SK-N-SH (cell line): ENCODE data around the gene FCRL5. TPM values are rescaled to one million over a fixed set of nuclear protein-coding genes. Genes with fewer than 3 reads are reported as not detected.

Experiments used
- CTCF ChIA-PET: fragments of 300-600, 350-600 bp; formaldehyde crosslinking; extraction: SDS; loops from one replicate; lab custom pipeline; 2021; lab: Yijun Ruan, JAX
- POLR2A ChIA-PET: fragments of 350-600 bp; sonication (Branson Sonifier 250); formaldehyde crosslinking; extraction: SDS; loops from one replicate; lab custom pipeline; 2020; ENCODE audit warnings: antibody characterized with exemption, inconsistent platforms; lab: Yijun Ruan, JAX
- DNase-seq: peaks from one replicate; pipeline ENCODE4 v3.0.0; 2012
- H2AFZ ChIP-seq: fragments of 200-600 bp; sonication (generic); 2 replicates; pipeline ENCODE4 v1.8.1; 2016; ENCODE audit warnings: antibody characterized with exemption, mild to moderate bottlenecking, low read depth
- H3F3A ChIP-seq: fragments of 200-600 bp; sonication (generic); replicated peaks from 2 replicates; pipeline ENCODE3; 2016; ENCODE audit warnings: antibody characterized with exemption, mild to moderate bottlenecking; ENCODE audit not compliant: insufficient read depth
- H3K27ac ChIP-seq, 2 experiments: fragments of 200-500 bp in 1 of 2; fragments of 200-600 bp in 1 of 2; sonication (Bioruptor generic) in 1 of 2; sonication (generic), shearing (Covaris generic) in 1 of 2; 2 replicates each; pipeline versions ENCODE4 v1.5.1 to v1.6.1; 2014 to 2016; ENCODE audit warnings: low read depth in 2 of 2, inconsistent platforms in 1 of 2, low read length in 1 of 2, mild to moderate bottlenecking in 1 of 2, mixed read lengths in 1 of 2
- H3K27me3 ChIP-seq: fragments of 200-600 bp; sonication (generic), shearing (Covaris generic); 2 replicates; pipeline ENCODE4 v1.6.1; 2016; ENCODE audit warnings: mixed run types; ENCODE audit not compliant: insufficient read depth
- H3K36me3 ChIP-seq, 2 experiments: fragments of 200-500 bp in 1 of 2; fragments of 200-600 bp in 1 of 2; sonication (Bioruptor generic) in 1 of 2; sonication (generic) in 1 of 2; replicated peaks in 1 of 2; 2 replicates each; pipeline versions ENCODE3 to v1.5.1; 2014 to 2016; ENCODE audit warnings: low read length in 1 of 2, mild to moderate bottlenecking in 1 of 2; ENCODE audit not compliant: insufficient read depth in 2 of 2, control insufficient read depth in 1 of 2
- H3K4me1 ChIP-seq, 2 experiments: fragments of 200-500 bp in 1 of 2; fragments of 200-600 bp in 1 of 2; sonication (Bioruptor generic) in 1 of 2; sonication (generic), shearing (Covaris generic) in 1 of 2; 2 replicates each; pipeline versions ENCODE4 v1.5.1 to v1.6.1; 2014 to 2016; ENCODE audit warnings: low read depth in 1 of 2, low read length in 1 of 2, mixed run types in 1 of 2; ENCODE audit not compliant: insufficient read depth in 2 of 2, control insufficient read depth in 1 of 2
- H3K4me2 ChIP-seq: fragments of 200-600 bp; sonication (generic), shearing (Covaris generic); 2 replicates; pipeline ENCODE4 v1.6.1; 2017; ENCODE audit warnings: mixed run types
- H3K4me3 ChIP-seq, 2 experiments: fragments of 200-500 bp in 1 of 2; fragments of 200-600 bp in 1 of 2; sonication (Bioruptor generic) in 1 of 2; sonication (generic), shearing (Covaris generic) in 1 of 2; 2 replicates each; pipeline versions ENCODE4 v1.5.1 to v1.8.1; 2014 to 2016; ENCODE audit warnings: low read depth in 2 of 2, inconsistent platforms in 1 of 2, low read length in 1 of 2, mild to moderate bottlenecking in 1 of 2, mixed read lengths in 1 of 2, moderate library complexity in 1 of 2
- H3K79me2 ChIP-seq: fragments of 200-600 bp; sonication (generic); 2 replicates; pipeline ENCODE4 v1.8.1; 2017; ENCODE audit warnings: mild to moderate bottlenecking; ENCODE audit not compliant: insufficient read depth
- H3K9ac ChIP-seq: fragments of 200-600 bp; sonication (generic); 2 replicates; pipeline ENCODE4 v1.6.1; 2017; ENCODE audit warnings: mixed run types
- H3K9me2 ChIP-seq: fragments of 200-600 bp; sonication (generic); 2 replicates; pipeline ENCODE4 v1.6.1; 2017; ENCODE audit warnings: mixed run types
- H3K9me3 ChIP-seq: fragments of 200-600 bp; sonication (generic); 2 replicates; pipeline ENCODE4 v1.6.1; 2017; ENCODE audit warnings: mixed run types, mild to moderate bottlenecking, moderate library complexity
- H4K20me1 ChIP-seq: fragments of 200-600 bp; sonication (generic); 2 replicates; pipeline ENCODE4 v1.6.1; 2017; ENCODE audit warnings: mild to moderate bottlenecking, mixed run types; ENCODE audit not compliant: insufficient read depth
- CHD2 ChIP-seq: fragments of 150-350 bp; IDR thresholded peaks from 2 replicates; pipeline ENCODE4 v1.6.1; 2018; ENCODE audit warnings: low read length; ENCODE audit not compliant: partially characterized antibody
- FOSL2 ChIP-seq: IDR thresholded peaks from 2 replicates; pipeline ENCODE4 v1.4.0; 2012; ENCODE audit warnings: low read depth, mild to moderate bottlenecking, moderate library complexity, borderline replicate concordance
- FOXJ3 ChIP-seq: sonication (generic); formaldehyde crosslinking; IDR thresholded peaks from 2 replicates; pipeline ENCODE4 v1.5.1; 2020; ENCODE audit warnings: mild to moderate bottlenecking, missing genetic modification reagents
- GABPA ChIP-seq: IDR thresholded peaks from 2 replicates; pipeline ENCODE4 v1.4.0; 2012; ENCODE audit warnings: low read depth, mild to moderate bottlenecking
- GATA2 ChIP-seq: sonication (generic); formaldehyde crosslinking; IDR thresholded peaks from 2 replicates; pipeline ENCODE4 v1.5.0; 2020; ENCODE audit warnings: mild to moderate bottlenecking, missing genetic modification reagents
- JUND ChIP-seq: IDR thresholded peaks from 2 replicates; pipeline ENCODE4 v1.4.0; 2012
- MEF2A ChIP-seq: IDR thresholded peaks from 2 replicates; pipeline ENCODE4 v1.4.0; 2012; ENCODE audit warnings: low read depth, borderline replicate concordance
- MXI1 ChIP-seq: IDR thresholded peaks from 2 replicates; pipeline ENCODE4 v1.6.1; 2012; ENCODE audit warnings: mild to moderate bottlenecking, low read depth, low read length, improper control_type of control experiment
- POLR2AphosphoS5 ChIP-seq: IDR thresholded peaks from 2 replicates; pipeline ENCODE4 v1.6.1; 2012; ENCODE audit warnings: low read depth, low read length
- RAD21 ChIP-seq: IDR thresholded peaks from 2 replicates; pipeline ENCODE4 v1.6.1; 2012; ENCODE audit warnings: mild to moderate bottlenecking, low read length
- RCOR1 ChIP-seq: fragments of 150-350 bp; IDR thresholded peaks from 2 replicates; pipeline ENCODE4 v1.6.1; 2017; ENCODE audit warnings: antibody characterized with exemption, low read length
- REST ChIP-seq: IDR thresholded peaks from 2 replicates; pipeline ENCODE4 v1.6.1; 2012; ENCODE audit warnings: mild to moderate bottlenecking, low read depth, low read length, moderate library complexity
- RFX5 ChIP-seq: IDR thresholded peaks from 2 replicates; pipeline ENCODE4 v1.6.1; 2012; ENCODE audit warnings: mild to moderate bottlenecking, improper control_type of control experiment, low read length
- RXRA ChIP-seq: IDR thresholded peaks from 2 replicates; pipeline ENCODE4 v1.4.0; 2012; ENCODE audit warnings: low read depth, mild to moderate bottlenecking, borderline replicate concordance
- SIN3A ChIP-seq: IDR thresholded peaks from 2 replicates; pipeline ENCODE4 v1.6.1; 2012; ENCODE audit warnings: low read depth, mild to moderate bottlenecking, low read length, moderate library complexity, borderline replicate concordance
- SMC3 ChIP-seq: IDR thresholded peaks from 2 replicates; pipeline ENCODE4 v1.6.1; 2012; ENCODE audit warnings: low read depth, low read length, improper control_type of control experiment
- TAF1 ChIP-seq: IDR thresholded peaks from 2 replicates; pipeline ENCODE4 v1.6.1; 2012; ENCODE audit warnings: low read depth, mild to moderate bottlenecking, low read length, moderate library complexity, borderline replicate concordance
- TCF12 ChIP-seq: IDR thresholded peaks from 2 replicates; pipeline ENCODE4 v1.4.0; 2012
- TEAD4 ChIP-seq: IDR thresholded peaks from 2 replicates; pipeline ENCODE4 v1.4.0; 2012; ENCODE audit warnings: mild to moderate bottlenecking, borderline replicate concordance; ENCODE audit not compliant: insufficient read depth
- USF1 ChIP-seq: IDR thresholded peaks from 2 replicates; pipeline ENCODE4 v1.4.0; 2012; ENCODE audit warnings: low read depth, borderline replicate concordance
- YY1 ChIP-seq: IDR thresholded peaks from 2 replicates; pipeline ENCODE4 v1.4.0; 2012; ENCODE audit warnings: low read depth, mild to moderate bottlenecking
- ZBTB33 ChIP-seq: IDR thresholded peaks from 2 replicates; pipeline ENCODE4 v1.4.0; 2012; ENCODE audit warnings: low read depth, borderline replicate concordance
- WGBS: methylation state at CpG from one replicate; pipeline ENCODE4 v1.1.6; 2017; ENCODE audit warnings: low lambda C conversion rate; 5-methylcytosine and 5-hydroxymethylcytosine counted together
- polyA plus RNA-seq, 3 experiments: library from polyadenylated mRNA; depleted of rRNA; stranded (reverse); fragments of >200 nt; gene quantifications; 2 replicates each; pipeline ENCODE4 v1.2.3, GENCODE V29; 2012
- TF ChIP-seq, protein P1 (sequence below): fragments of 200-600 bp; sonication (generic); IDR thresholded peaks from 2 replicates; pipeline ENCODE4 v1.6.1; 2017; ENCODE audit warnings: antibody characterized with exemption, mild to moderate bottlenecking, moderate library complexity
- TF ChIP-seq, protein P2 (sequence below): IDR thresholded peaks from 2 replicates; pipeline ENCODE4 v1.4.0; 2012; ENCODE audit warnings: low read depth

FCRL5 gene
- polyA plus RNA-seq, 1 of the 3 experiments (the other 2 are of a cell fraction): not detected

DNA sequence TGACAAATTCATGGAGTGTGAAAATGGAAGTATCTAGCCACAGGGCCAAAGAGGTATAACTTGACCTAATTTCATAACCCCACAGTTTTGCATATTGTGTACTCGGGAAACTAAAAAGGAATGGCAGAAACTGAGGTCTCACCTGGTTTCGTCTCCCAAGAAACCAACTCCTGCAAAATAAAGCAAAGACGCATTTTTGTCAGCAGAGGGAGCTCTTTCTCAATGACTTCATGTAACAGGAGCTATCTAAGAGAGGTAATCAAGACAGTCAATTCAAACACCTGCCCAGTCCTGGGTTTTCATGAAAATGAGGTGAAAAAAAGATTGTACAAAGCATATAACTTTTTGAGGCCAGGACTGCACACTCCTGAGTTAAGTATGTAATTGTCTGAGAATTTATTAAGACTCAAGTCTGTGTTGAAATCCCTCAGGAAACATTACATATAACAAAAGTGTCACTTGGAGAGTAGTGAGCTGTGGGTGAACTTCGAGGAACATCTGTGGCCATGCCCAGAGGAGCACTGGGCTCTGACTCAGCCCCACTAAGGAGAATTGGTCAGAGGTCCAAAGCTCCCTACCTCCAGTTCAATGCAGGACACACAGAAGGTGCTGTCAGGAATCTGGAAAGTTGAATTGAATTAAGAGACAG is 28.0 kb upstream of the FCRL5 start (continued):
- TF ChIP-seq MEF2A (no peak), RFX5 (no peak), RAD21 (peak; percentile 52), USF1 (no peak), SIN3A (no peak), FOXJ3 (CRISPR knock-in tag) (no peak), RXRA (no peak), TCF12 (no peak), GATA2 (CRISPR knock-in tag) (no peak), YY1 (no peak), TAF1 (no peak), GABPA (no peak), REST (no peak), FOSL2 (no peak), RCOR1 (no peak), JUND (no peak)
- TF ChIP-seq, protein P1, sequence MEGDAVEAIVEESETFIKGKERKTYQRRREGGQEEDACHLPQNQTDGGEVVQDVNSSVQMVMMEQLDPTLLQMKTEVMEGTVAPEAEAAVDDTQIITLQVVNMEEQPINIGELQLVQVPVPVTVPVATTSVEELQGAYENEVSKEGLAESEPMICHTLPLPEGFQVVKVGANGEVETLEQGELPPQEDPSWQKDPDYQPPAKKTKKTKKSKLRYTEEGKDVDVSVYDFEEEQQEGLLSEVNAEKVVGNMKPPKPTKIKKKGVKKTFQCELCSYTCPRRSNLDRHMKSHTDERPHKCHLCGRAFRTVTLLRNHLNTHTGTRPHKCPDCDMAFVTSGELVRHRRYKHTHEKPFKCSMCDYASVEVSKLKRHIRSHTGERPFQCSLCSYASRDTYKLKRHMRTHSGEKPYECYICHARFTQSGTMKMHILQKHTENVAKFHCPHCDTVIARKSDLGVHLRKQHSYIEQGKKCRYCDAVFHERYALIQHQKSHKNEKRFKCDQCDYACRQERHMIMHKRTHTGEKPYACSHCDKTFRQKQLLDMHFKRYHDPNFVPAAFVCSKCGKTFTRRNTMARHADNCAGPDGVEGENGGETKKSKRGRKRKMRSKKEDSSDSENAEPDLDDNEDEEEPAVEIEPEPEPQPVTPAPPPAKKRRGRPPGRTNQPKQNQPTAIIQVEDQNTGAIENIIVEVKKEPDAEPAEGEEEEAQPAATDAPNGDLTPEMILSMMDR: peak; percentile 81

DNA sequence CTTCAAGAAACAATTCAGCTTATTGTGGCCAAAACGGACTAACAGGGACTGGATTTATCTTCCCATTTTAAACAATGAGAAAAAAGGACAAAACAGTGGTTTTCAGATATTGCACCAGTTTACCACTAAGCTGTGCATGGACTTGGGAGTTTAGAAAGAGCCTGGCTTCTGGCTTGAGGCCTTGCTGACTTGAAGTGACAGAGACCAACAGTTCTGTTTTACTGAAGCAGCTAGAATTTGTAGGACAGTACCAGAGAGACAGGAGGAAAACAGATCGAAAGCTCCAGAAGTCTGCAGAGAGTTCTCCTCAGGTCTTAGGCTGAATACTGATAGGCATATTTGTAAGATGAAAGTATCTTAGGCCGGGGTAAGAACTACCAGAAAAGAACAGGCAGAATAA is 25.1 kb upstream of the FCRL5 start:
- H3K27me3 ChIP-seq: peaks cover 6% of the 10 kb centered on the region; the same call in 1 of the 2 replicates
- 2% methylated on average over 3 of the region's 3 CpGs for WGBS
- H3K9me3 ChIP-seq: no peaks in the 10 kb centered on the region
- ChIA-PET CTCF (interaction anchor here (0.7 to 1.0 kb wide), 3 partner anchors 9 to 548 kb away, joined by 3 read pairs; no protein-coding TSS in a partner anchor), POLR2A (no interaction called here)
- no peak for DNase-seq
- no peaks in the 10 kb centered on the region for H4K20me1 ChIP-seq
- no peak overlapping the region for H3K9ac ChIP-seq
- H3F3A ChIP-seq: no peaks in the 10 kb centered on the region
- H3K4me3 ChIP-seq: no peak overlapping the region
- H3K27ac ChIP-seq: no peak overlapping the region
- no peaks in the 10 kb centered on the region for H3K79me2 ChIP-seq
- H2AFZ ChIP-seq: no peak overlapping the region
- H3K36me3 ChIP-seq: no peaks in the 10 kb centered on the region
- no peaks in the 10 kb centered on the region for H3K9me2 ChIP-seq
- no peak overlapping the region for H3K4me2 ChIP-seq
- no peaks in the 10 kb centered on the region for H3K4me1 ChIP-seq
- TF ChIP-seq ZBTB33: no peak
- no peak for TF ChIP-seq USF1
- TF ChIP-seq POLR2AphosphoS5: no peak
- TF ChIP-seq TEAD4: no peak
- TF ChIP-seq, protein P2, sequence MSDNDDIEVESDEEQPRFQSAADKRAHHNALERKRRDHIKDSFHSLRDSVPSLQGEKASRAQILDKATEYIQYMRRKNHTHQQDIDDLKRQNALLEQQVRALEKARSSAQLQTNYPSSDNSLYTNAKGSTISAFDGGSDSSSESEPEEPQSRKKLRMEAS: no peak
- no peak for TF ChIP-seq GABPA
- no peak for TF ChIP-seq CHD2
- TF ChIP-seq MXI1: no peak
- TF ChIP-seq SMC3: no peak
